GM18870 (cell line): ENCODE results near the gene KIAA0753.

Experiments used
- ATAC-seq: cut with Tn5 transposase; IDR thresholded peaks from one replicate; pipeline ENCODE4 v1.9.1; 2021; ENCODE audit warnings: moderate library complexity; ENCODE audit not compliant: unreplicated experiment

Gene KIAA0753

GRCh38 chr17:6572972-6573370, 67.5 kb downstream of the KIAA0753 start:
- ATAC-seq: no peak

- no peak for ATAC-seq
These were observed 69.1 kb downstream of the KIAA0753 start for GRCh38 chr17:6571452-6571781.

- no peak for ATAC-seq
These were observed 69.6 kb downstream of the KIAA0753 start for GRCh38 chr17:6570731-6571451.

GRCh38 chr17:6569370-6570285, 70.9 kb downstream of the KIAA0753 start:
- ATAC-seq: no peak

- no peak for ATAC-seq
These were observed 72.2 kb downstream of the KIAA0753 start for GRCh38 chr17:6568184-6568758.

GRCh38 chr17:6567528-6568183, 72.9 kb downstream of the KIAA0753 start:
- no peak for ATAC-seq

GRCh38 chr17:6561446-6561845, 79.1 kb downstream of the KIAA0753 start:
- ATAC-seq: no peak

GRCh38 chr17:6560496-6560895, 80.0 kb downstream of the KIAA0753 start:
- ATAC-seq: no peak

GRCh38 chr17:6559753-6560215, 80.7 kb downstream of the KIAA0753 start:
- ATAC-seq: no peak

GRCh38 chr17:6558932-6559752, 81.4 kb downstream of the KIAA0753 start:
- no peak for ATAC-seq

- no peak for ATAC-seq
These were observed 82.2 kb downstream of the KIAA0753 start for GRCh38 chr17:6558276-6558675.

- no peak for ATAC-seq
These were observed 83.5 kb downstream of the KIAA0753 start for GRCh38 chr17:6557040-6557438.

- no peak for ATAC-seq
These were observed 84.1 kb downstream of the KIAA0753 start, which contains the start of gene PITPNM3 for GRCh38 chr17:6556121-6557039. Gene PITPNM3 (minus strand): TSS chr17:6556555. CDS start chr17:6556406, 149 bp downstream.

- ATAC-seq: no peak
These were observed 85.0 kb downstream of the KIAA0753 start for GRCh38 chr17:6555331-6556120.

- no peak for ATAC-seq
These were observed 85.6 kb downstream of the KIAA0753 start for GRCh38 chr17:6554871-6555330.

- no peak for ATAC-seq
These were observed 86.2 kb downstream of the KIAA0753 start for GRCh38 chr17:6554342-6554741.

GRCh38 chr17:6551869-6552531, 88.5 kb downstream of the KIAA0753 start:
- no peak for ATAC-seq

GRCh38 chr17:6551356-6551755, 89.2 kb downstream of the KIAA0753 start:
- no peak for ATAC-seq
